HepG2 (cell line): Measurements from ENCODE around the gene KDM3B. TPM values are rescaled to one million over a fixed set of nuclear protein-coding genes. Genes with fewer than 3 reads are reported as not detected.

Experiments used
- ATM ChIP-seq: fragments of 450-650 bp; IDR thresholded peaks from 2 replicates; pipeline ENCODE4 v1.7.1; 2017; ENCODE audit warnings: mild to moderate bottlenecking, borderline replicate concordance
- HMGXB3 ChIP-seq: sonication (generic); formaldehyde crosslinking; IDR thresholded peaks from 2 replicates; pipeline ENCODE4 v1.4.0; 2020; ENCODE audit warnings: missing genetic modification reagents, borderline replicate concordance
- MED13 ChIP-seq: sonication (generic); formaldehyde crosslinking; IDR thresholded peaks from 2 replicates; pipeline ENCODE4 v1.5.0; 2020; ENCODE audit warnings: missing genetic modification reagents
- SNAI1 ChIP-seq: sonication (generic); formaldehyde crosslinking; IDR thresholded peaks from 2 replicates; pipeline ENCODE4 v1.5.0; 2020; ENCODE audit warnings: mild to moderate bottlenecking, missing genetic modification reagents, borderline replicate concordance
- SP4 ChIP-seq: sonication (generic); formaldehyde crosslinking; IDR thresholded peaks from 2 replicates; pipeline ENCODE4 v1.8.1; 2023; ENCODE audit warnings: mild to moderate bottlenecking, missing genetic modification reagents
- THAP11 ChIP-seq: IDR thresholded peaks from 2 replicates; pipeline ENCODE4 v1.6.1; 2016; ENCODE audit warnings: missing biosample characterization, missing genetic modification reagents
- ZNF101 ChIP-seq: sonication (generic); formaldehyde crosslinking; IDR thresholded peaks from 2 replicates; pipeline ENCODE4 v1.4.0; 2020; ENCODE audit warnings: mild to moderate bottlenecking, low read depth, missing genetic modification reagents, borderline replicate concordance
- ZNF234 ChIP-seq: sonication (generic); formaldehyde crosslinking; conservative IDR thresholded peaks from 2 replicates; pipeline ENCODE4 v1.5.1; 2020; ENCODE audit warnings: mild to moderate bottlenecking, missing genetic modification reagents
- ZNF562 ChIP-seq: sonication (generic); formaldehyde crosslinking; IDR thresholded peaks from 2 replicates; pipeline ENCODE4 v1.8.0; 2022; ENCODE audit warnings: missing genetic modification reagents, borderline replicate concordance
- ZSCAN25 ChIP-seq: sonication (generic); formaldehyde crosslinking; IDR thresholded peaks from 2 replicates; pipeline ENCODE4 v1.8.0; 2022; ENCODE audit warnings: mild to moderate bottlenecking, missing genetic modification reagents
- polyA plus RNA-seq, 8 experiments: library from polyadenylated mRNA; depleted of rRNA in 3 of 8; stranded (reverse) in 7 of 8; unstranded in 1 of 8; fragments of >200 nt; fragmentation: Illumina TruSeq in 4 of 8; extraction: Trizol in 4 of 8; gene quantifications; 2 replicates each; pipeline versions ENCODE4 v1.2.1 to v1.2.3, GENCODE V29; 2011 to 2016; ENCODE audit warnings: low read depth in 4 of 8, missing spikeins in 1 of 8, mixed read lengths in 1 of 8; ENCODE audit not compliant: insufficient read depth in 1 of 8
- total RNA-seq, 5 experiments: library from RNA; depleted of rRNA; stranded (reverse); fragments of >200 nt; fragmentation: Illumina TruSeq; extraction: Trizol; gene quantifications; 2 replicates each; pipeline ENCODE4 v1.2.3, GENCODE V29; 2016; ENCODE audit warnings: low read depth in 1 of 5
- TF ChIP-seq, protein P1 (sequence below): sonication (generic); formaldehyde crosslinking; IDR thresholded peaks from 2 replicates; pipeline ENCODE4 v1.5.1; 2020; ENCODE audit warnings: mild to moderate bottlenecking, moderate library complexity, missing genetic modification reagents
- TF ChIP-seq, protein P2 (sequence below): sonication (generic); formaldehyde crosslinking; IDR thresholded peaks from one replicate; pipeline ENCODE4 v1.5.1; 2020; ENCODE audit warnings: mild to moderate bottlenecking, missing genetic modification reagents; ENCODE audit errors: not compliant biosample characterization
- TF ChIP-seq, protein P3 (sequence below): sonication (generic); formaldehyde crosslinking; IDR thresholded peaks from 2 replicates; pipeline ENCODE4 v1.5.1; 2020; ENCODE audit warnings: missing genetic modification reagents, mild to moderate bottlenecking, borderline replicate concordance

KDM3B gene
- total and polyA plus RNA-seq, 2 of the 13 experiments (the other 11 are each of a cell fraction or from before 2014, with no cell fraction given), result 19.7 to 34.3 TPM

- TF ChIP-seq, protein P1, sequence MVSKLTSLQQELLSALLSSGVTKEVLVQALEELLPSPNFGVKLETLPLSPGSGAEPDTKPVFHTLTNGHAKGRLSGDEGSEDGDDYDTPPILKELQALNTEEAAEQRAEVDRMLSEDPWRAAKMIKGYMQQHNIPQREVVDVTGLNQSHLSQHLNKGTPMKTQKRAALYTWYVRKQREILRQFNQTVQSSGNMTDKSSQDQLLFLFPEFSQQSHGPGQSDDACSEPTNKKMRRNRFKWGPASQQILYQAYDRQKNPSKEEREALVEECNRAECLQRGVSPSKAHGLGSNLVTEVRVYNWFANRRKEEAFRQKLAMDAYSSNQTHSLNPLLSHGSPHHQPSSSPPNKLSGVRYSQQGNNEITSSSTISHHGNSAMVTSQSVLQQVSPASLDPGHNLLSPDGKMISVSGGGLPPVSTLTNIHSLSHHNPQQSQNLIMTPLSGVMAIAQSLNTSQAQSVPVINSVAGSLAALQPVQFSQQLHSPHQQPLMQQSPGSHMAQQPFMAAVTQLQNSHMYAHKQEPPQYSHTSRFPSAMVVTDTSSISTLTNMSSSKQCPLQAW (CRISPR knock-in tag), result peak; percentile 50; the same call in 1 of the 2 replicates
- TF ChIP-seq THAP11 (CRISPR knock-in tag) (peak; percentile 66; the same call in 1 of the 2 replicates), ATM (no peak), ZNF234 (CRISPR knock-in tag) (no peak), SP4 (CRISPR knock-in tag) (0 out of 2 replicates have a peak, but pooled peaks have one; percentile 15), HMGXB3 (CRISPR knock-in tag) (peak; percentile 58; the same call in 1 of the 2 replicates), SNAI1 (peak; percentile 43; the same call in 1 of the 2 replicates), MED13 (CRISPR knock-in tag) (no peak; the same call in 1 of the 2 replicates), ZNF562 (CRISPR knock-in tag) (no peak), ZSCAN25 (CRISPR knock-in tag) (peak; percentile 70; the same call in 1 of the 2 replicates), ZNF101 (CRISPR knock-in tag) (no peak)
- TF ChIP-seq, protein P2, sequence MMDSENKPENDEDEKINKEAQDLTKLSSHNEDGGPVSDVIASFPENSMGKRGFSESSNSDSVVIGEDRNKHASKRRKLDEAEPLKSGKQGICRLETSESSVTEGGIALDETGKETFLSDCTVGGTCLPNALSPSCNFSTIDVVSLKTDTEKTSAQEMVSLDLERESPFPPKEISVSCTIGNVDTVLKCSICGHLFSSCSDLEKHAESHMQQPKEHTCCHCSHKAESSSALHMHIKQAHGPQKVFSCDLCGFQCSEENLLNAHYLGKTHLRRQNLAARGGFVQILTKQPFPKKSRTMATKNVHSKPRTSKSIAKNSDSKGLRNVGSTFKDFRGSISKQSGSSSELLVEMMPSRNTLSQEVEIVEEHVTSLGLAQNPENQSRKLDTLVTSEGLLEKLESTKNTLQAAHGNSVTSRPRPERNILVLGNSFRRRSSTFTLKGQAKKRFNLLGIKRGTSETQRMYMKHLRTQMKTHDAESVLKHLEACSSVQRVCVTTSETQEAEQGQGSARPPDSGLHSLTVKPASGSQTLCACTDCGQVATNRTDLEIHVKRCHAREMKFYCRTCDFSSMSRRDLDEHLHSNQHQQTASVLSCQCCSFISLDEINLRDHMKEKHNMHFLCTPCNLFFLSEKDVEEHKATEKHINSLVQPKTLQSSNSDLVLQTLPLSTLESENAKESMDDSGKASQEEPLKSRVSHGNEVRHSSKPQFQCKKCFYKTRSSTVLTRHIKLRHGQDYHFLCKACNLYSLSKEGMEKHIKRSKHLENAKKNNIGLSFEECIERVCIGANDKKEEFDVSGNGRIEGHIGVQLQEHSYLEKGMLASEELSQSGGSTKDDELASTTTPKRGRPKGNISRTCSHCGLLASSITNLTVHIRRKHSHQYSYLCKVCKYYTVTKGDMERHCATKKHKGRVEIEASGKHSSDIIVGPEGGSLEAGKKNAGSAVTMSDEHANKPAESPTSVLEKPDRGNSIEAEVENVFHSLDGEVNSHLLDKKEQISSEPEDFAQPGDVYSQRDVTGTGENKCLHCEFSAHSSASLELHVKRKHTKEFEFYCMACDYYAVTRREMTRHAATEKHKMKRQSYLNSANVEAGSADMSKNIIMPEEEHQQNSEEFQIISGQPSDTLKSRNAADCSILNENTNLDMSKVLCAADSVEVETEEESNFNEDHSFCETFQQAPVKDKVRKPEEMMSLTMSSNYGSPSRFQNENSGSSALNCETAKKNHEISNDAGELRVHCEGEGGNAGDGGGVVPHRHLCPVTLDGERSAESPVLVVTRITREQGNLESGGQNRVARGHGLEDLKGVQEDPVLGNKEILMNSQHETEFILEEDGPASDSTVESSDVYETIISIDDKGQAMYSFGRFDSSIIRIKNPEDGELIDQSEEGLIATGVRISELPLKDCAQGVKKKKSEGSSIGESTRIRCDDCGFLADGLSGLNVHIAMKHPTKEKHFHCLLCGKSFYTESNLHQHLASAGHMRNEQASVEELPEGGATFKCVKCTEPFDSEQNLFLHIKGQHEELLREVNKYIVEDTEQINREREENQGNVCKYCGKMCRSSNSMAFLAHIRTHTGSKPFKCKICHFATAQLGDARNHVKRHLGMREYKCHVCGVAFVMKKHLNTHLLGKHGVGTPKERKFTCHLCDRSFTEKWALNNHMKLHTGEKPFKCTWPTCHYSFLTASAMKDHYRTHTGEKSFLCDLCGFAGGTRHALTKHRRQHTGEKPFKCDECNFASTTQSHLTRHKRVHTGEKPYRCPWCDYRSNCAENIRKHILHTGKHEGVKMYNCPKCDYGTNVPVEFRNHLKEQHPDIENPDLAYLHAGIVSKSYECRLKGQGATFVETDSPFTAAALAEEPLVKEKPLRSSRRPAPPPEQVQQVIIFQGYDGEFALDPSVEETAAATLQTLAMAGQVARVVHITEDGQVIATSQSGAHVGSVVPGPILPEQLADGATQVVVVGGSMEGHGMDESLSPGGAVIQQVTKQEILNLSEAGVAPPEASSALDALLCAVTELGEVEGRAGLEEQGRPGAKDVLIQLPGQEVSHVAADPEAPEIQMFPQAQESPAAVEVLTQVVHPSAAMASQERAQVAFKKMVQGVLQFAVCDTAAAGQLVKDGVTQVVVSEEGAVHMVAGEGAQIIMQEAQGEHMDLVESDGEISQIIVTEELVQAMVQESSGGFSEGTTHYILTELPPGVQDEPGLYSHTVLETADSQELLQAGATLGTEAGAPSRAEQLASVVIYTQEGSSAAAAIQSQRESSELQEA, result peak; percentile 17
- TF ChIP-seq, protein P3, sequence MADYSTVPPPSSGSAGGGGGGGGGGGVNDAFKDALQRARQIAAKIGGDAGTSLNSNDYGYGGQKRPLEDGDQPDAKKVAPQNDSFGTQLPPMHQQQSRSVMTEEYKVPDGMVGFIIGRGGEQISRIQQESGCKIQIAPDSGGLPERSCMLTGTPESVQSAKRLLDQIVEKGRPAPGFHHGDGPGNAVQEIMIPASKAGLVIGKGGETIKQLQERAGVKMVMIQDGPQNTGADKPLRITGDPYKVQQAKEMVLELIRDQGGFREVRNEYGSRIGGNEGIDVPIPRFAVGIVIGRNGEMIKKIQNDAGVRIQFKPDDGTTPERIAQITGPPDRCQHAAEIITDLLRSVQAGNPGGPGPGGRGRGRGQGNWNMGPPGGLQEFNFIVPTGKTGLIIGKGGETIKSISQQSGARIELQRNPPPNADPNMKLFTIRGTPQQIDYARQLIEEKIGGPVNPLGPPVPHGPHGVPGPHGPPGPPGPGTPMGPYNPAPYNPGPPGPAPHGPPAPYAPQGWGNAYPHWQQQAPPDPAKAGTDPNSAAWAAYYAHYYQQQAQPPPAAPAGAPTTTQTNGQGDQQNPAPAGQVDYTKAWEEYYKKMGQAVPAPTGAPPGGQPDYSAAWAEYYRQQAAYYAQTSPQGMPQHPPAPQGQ (CRISPR knock-in tag), result no peak
These were observed 111.5 kb downstream of the KDM3B start (continued) for GRCh38 chr5:138464008-138464387.
